Fibroblast of lung (primary cell): Measurements from ENCODE around the gene NANOS3.

Source experiments
- EZH2 ChIP-seq: IDR thresholded peaks from 2 replicates; pipeline ENCODE4 v1.5.1; 2012; ENCODE audit warnings: low read length, control low read depth, mild to moderate bottlenecking; ENCODE audit errors: missing control alignments
- TF ChIP-seq, protein P1 (sequence below), 2 donors: IDR thresholded peaks in 1 of 2; conservative IDR thresholded peaks in 1 of 2; 1 replicate in 1 of 2; 2 replicates in 1 of 2; pipeline ENCODE4 v1.5.1; 2011 to 2012; ENCODE audit warnings: low read length in 2 of 2, control low read depth in 1 of 2, inconsistent platforms in 1 of 2, low read depth in 1 of 2, mild to moderate bottlenecking in 1 of 2

DNA sequence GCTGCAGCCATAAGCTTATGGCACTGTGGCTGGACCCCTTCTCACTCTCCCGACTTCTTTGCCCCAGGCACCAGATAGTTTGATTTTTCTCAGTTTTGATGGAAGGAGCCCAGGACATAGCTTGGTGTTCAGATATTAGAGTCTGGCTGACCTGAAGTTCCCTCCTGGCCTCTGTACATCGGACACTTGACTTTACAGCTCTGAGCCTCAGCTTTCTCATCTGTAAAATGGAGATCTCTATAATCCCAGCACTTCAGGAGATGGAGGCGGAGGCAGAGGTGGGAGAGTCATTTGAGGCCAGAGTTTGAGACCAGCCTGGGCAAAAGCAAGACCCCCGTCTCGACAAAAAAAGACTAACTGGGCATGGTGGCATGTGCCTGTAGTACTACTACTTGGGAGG lies 30.0 kb downstream of the NANOS3 start:
- TF ChIP-seq, protein P1, sequence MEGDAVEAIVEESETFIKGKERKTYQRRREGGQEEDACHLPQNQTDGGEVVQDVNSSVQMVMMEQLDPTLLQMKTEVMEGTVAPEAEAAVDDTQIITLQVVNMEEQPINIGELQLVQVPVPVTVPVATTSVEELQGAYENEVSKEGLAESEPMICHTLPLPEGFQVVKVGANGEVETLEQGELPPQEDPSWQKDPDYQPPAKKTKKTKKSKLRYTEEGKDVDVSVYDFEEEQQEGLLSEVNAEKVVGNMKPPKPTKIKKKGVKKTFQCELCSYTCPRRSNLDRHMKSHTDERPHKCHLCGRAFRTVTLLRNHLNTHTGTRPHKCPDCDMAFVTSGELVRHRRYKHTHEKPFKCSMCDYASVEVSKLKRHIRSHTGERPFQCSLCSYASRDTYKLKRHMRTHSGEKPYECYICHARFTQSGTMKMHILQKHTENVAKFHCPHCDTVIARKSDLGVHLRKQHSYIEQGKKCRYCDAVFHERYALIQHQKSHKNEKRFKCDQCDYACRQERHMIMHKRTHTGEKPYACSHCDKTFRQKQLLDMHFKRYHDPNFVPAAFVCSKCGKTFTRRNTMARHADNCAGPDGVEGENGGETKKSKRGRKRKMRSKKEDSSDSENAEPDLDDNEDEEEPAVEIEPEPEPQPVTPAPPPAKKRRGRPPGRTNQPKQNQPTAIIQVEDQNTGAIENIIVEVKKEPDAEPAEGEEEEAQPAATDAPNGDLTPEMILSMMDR (conservative IDR thresholded peaks at IDR 0.05 in 1 of 2, IDR thresholded peaks at IDR 0.05 in 1 of 2; ENCODE audit: low read depth in 1 of 2, low read length in 2 of 2) = no peak
- no peak for TF ChIP-seq EZH2
